ENCODE measurements around the gene C10orf90.

C10orf90 gene, protein sequence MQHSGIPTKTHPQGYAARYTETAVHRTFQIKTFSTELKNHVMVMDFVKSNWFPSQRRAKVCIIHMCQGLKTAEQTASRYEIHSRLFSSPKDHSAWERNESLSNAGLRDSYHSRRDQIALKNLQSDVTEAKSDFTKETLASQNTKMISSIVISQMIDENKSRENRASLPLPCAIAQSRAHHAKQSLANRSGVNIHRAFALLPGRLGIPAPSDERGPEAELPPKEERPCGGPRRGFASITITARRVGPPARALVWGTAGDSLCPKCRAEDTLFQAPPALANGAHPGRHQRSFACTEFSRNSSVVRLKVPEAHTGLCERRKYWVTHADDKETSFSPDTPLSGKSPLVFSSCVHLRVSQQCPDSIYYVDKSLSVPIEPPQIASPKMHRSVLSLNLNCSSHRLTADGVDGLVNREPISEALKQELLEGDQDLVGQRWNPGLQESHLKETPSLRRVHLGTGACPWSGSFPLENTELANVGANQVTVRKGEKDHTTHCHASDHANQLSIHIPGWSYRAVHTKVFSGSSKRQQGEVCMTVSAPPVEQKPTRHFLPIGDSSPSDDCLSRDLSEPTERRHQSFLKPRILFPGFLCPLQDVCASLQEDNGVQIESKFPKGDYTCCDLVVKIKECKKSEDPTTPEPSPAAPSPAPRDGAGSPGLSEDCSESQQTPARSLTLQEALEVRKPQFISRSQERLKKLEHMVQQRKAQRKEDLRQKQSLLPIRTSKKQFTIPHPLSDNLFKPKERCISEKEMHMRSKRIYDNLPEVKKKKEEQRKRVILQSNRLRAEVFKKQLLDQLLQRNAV

DNA sequence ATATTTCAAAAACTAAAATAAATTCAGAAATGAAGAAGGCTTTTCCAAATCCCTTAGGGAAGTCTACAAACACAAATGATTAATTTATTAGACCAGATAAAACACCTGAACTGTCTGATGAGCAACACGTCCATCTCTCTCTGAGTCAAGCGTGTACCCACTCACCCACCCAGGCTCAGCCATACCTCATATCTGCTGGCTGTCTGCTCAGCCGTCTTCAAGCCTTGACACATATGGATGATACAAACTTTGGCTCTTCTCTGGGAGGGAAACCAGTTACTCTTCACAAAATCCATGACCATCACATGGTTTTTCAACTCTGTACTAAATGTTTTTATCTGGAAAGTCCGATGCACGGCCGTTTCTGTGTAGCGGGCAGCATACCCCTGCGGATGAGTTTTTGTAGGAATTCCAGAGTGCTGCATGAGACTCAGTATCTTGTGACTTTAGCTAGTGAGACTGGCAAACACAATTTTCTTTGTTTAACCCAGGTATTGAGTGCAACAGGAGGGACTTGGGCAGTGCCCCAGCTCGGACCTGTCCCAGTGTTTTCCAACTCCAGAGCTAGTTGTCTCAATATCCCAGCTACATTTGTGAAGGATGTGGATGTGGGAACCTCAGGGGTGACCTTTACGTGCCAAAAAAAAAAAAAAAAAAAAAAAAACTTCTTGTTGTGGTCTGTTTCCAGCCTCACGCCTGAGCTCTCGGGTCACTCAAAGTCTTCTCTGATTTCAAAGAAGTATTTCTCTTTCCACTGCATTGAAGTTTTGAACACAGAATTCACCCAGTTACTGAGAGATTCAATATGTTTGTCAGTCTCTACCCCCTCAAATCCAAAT is at the start of gene C10orf90:
TSS of gene C10orf90 (minus strand) at position 638 of the 839 bp plus-strand sequence. CDS start at position 425, 213 bp downstream.
- DNase-seq, result no peak

DNA sequence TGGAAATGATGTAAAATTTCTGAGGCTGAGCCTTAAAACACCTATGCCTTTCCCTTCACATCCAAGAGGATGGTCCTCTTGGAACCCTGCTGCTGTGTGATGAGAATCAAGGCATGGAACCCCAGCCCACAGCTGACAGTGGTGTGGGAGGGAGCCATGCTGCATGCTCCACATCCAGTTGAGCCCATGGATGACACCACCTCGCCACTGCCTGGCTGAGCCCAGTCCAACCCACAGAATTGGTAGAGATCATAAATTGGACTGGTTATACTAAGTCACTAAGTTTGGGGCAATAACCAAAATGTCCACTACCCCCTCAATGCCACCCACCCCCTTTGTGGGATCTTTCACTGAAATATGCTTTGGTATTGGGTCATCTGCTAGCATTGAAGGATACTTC is 45.9 kb upstream of the C10orf90 start:
- DNase-seq, result no peak

- DNase-seq, result no peak
Measured at GRCh38 chr10:126713594-126713993, 43.1 kb upstream of the C10orf90 start.

- no peak for DNase-seq
Measured at GRCh38 chr10:126712681-126713080, 42.2 kb upstream of the C10orf90 start.

DNA sequence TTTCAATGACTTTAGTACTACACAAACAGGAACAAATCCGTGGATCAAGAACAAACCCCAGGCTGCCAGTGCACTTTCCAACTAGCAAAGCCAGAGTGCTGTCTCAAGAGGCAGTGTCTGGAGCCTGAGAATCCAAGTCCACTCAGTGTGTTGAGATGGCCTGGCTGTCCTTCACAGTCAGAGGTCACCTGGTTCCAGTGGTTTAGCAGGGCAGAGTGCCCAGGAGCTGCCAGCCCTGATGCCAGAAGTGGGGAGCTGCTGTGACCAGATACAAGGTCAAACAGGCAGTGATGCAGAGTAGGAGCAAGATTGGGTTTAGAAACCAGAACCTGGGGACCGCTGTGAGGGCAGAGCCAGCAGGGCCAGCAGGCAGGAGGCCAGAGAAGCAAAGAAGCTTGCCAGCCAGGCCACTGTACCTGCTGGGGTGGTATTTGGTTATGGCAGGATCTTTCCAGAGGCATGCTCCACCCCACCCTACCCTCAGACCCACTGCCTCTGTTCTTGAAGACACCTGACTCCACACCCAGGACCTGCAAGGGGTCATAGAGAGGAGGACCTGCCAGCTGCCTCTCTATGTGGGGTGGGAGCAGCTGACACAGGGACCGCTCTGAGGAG is 35.6 kb upstream of the C10orf90 start:
- DNase-seq, result no peak

DNA sequence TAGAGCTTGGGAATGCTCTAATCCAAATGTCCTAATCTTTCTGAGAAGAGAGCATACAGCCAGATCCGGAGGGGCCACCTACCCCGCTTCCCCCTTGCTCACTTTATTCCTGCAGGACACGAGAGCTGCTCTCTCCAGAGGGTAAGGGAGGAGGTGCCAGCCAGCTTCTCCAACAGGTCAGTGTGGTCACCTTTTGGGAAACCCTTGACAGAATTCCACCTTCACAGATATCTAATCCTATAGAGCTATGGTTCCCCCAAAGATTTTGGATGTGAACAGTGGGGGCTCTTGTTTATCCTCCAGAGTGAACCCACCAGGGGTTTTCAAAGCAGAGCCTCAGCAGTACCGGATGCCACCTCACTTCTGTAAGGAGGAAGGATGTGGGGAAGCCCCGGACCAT is 34.6 kb upstream of the C10orf90 start:
- DNase-seq, result no peak

GRCh38 chr10:126704649-126705048 is 34.2 kb upstream of the C10orf90 start:
- DNase-seq, result no peak

DNA sequence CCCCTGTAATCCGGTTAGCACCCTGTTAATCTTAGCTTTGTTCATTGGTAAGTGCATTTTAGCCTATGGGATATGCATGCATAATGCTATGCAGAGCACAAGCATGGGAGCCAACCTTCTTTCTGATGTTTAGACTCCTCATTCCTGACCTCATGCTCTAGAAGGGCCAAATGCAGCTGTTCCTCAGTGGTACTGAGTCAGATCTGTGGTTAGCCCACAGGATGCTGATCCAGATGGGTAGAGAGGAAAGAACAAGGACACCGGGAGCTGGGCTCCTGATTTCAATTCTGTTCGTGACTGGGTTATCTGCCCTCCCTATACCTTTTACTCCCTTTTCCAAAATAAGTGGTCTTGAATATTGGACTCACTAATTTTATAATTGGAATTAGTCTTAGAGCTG is 31.7 kb upstream of the C10orf90 start:
- no peak for DNase-seq

GRCh38 chr10:126701526-126701925 is 31.0 kb upstream of the C10orf90 start:
- no peak for DNase-seq

DNA sequence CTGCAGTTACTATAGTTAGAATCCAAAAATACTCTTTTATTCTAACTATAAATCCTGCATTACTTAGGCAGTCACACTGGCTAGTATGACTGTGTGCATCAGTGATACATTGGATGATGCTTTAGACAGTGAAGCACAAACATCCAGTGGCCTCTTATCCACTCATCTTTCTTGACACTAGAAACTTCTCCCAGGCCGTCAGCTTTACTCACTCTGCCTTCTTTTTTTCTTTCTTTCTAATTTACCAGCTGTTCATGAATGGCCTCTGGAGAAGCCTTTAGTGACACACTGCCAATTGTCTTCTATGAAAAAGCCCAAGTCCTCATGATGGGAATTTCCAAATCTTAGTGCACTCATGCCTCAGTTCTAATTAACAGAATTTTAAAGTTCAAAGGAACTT is 26.2 kb upstream of the C10orf90 start:
- no peak for DNase-seq

DNA sequence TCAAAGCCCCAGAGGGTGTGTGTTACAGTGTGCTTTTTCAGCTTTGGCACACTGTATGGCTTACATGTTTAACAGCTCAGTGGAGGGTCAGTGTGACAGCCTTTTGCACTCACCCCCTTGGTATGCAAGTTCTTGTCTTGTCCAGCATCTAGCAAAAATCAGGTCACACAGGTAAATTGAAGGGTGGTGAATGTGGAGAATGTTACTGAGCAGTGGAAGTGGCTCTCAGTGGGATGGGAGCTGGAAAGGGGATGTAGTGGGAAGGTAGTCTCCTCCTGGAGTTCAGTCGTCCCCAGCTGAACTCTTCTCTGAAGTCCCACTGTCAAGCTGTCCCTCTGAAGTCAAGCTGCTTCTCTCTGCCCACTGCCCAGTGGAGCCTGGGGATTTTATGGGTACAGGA is 21.0 kb upstream of the C10orf90 start:
- DNase-seq, result no peak

DNA sequence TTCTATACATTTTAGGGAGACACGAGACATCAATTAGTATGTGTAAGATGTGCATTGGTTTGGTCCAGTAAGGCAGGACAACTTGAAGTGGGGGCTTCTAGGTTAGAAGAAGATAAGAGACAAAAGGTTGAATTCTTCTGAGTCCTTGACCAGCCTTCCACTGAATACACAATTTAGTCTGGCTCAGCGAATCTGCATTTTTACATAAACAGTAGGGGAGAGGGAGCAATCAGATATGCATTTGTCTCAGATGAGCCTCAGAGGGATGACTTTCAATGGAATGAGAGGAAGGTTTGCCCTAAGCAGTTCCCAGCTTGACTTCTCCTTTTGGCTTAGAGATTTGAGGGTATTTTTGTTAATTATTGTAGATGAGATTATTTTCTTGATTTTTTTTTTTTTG is 20.0 kb upstream of the C10orf90 start:
- DNase-seq, result no peak

GRCh38 chr10:126689461-126689994 is 19.0 kb upstream of the C10orf90 start:
- no peak for DNase-seq

DNA sequence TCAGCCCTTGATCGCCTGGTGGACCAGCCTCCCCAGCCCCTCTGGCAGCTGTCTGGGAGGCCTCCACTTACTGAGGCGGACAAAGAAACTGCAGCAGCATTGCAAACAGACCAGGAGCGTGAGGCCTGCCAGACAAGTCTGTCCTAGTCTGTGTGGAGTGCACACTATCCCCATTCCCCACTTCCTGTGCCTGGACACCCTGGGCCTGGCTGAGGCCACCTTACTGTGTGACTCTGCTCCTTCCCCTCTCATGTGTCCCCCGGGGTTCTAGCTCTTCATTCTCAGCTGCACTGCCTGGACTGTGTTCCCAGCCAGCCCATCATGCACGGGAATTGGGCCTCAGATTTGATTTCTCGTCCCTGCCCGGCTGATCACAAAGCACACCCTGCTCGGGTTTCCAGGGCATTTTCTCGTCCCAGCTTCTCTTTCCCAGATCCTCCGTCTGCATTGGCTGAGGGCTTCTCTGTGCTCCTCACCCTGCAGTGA is 16.7 kb upstream of the C10orf90 start:
- DNase-seq, result no peak

DNA sequence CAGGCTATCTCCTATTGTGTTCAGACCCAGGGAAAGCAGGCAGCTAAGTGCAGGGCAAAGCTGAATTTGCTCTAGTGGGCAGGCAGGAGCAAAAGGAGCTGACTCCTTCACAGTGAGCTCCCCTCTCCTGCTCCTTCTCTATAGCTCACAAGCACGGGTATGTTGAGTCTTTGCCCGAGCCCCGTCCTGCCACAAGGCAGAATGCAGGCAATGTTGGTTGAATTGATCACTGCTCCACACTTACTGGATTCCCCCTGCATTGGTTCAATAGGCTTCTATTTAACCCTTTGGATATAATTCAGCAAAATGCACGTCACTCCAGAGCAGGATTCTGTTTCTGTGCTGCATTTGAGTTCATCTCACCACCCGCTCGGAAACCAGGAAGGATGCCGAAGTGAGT is 16.2 kb upstream of the C10orf90 start:
- DNase-seq, result no peak

- no peak for DNase-seq
Measured at GRCh38 chr10:126686268-126686667, 15.8 kb upstream of the C10orf90 start.

GRCh38 chr10:126685756-126686155 is 15.3 kb upstream of the C10orf90 start:
- DNase-seq, result no peak

DNA sequence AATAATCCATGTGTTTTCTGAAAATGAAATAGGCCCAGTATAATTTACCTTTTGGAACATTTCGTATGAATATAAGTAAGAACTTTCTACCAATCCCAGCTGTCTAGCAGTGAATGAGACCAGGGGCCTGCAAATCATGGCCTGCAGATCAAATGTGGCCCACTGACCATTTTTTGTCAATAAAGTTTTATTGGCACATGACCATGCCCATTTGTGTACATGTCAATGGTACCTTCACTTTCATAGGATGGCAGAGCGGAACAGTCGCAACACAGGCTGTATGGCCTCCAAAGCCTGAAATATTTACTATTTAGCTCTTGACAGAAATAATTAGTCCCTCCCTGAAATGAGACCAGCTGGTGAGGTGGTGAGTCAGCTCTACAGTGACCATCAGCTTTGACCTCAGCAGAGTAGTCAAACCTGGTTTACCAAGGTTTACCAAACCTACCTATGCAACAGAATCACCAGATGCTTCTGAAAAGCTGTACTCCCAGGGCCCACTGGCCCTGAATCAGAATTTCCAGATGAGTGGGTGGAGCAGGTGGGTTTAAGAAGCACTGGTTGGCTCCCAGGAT is 13.8 kb upstream of the C10orf90 start:
- DNase-seq, result no peak

DNA sequence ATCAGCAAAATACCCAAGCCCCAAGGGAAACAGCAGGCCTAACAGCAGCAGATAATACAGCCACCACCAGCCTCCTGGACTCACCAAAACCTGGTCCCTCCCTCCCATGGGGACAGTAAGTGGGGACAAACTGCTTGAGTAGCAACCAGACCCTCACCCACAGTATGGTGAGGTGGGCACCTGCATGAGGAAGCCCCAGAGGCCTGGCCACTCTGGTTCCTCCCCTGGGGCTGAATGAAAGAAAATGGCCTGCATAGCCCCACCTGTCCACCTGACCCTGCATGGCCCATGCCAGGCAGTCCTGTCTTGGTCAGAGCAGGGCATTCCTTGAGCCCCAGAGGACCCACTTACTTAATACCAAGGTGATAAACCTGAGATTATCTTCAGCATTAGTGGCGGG is 13.0 kb upstream of the C10orf90 start:
- DNase-seq, result no peak

GRCh38 chr10:126675656-126676438 is 5.4 kb upstream of the C10orf90 start:
- DNase-seq, result no peak
